ENCODE measurements around the gene FBXO21. TPM values are rescaled to one million over a fixed set of nuclear protein-coding genes. Genes with fewer than 3 reads are reported as not detected.
A peak's percentile ranks its signal among the peaks of the same experiment; 100 is the strongest.

FBXO21 gene
- total RNA-seq, 3 donors from 2014 or later: 64.0 to 99.0 (median 65.3) TPM

GRCh38 chr12:117140397-117141096 lies 49.7 kb downstream of the FBXO21 start:
- Histone ChIP-seq H3K4me1 (no peaks in the 10 kb centered on the region), H3K4me3 (no peak overlapping the region), H3K36me3 (no peaks in the 10 kb centered on the region), H3K9me3 (no peaks in the 10 kb centered on the region), H3K27me3 (no peaks in the 10 kb centered on the region), H3K27ac (no peak overlapping the region)
- no peak for DNase-seq (ENCODE audit: low spot score in 2 of 2)
- intact Hi-C loops (cut with DNase I; ENCODE audit: low total_unique reads): no loop called here
- TF ChIP-seq, protein P1, sequence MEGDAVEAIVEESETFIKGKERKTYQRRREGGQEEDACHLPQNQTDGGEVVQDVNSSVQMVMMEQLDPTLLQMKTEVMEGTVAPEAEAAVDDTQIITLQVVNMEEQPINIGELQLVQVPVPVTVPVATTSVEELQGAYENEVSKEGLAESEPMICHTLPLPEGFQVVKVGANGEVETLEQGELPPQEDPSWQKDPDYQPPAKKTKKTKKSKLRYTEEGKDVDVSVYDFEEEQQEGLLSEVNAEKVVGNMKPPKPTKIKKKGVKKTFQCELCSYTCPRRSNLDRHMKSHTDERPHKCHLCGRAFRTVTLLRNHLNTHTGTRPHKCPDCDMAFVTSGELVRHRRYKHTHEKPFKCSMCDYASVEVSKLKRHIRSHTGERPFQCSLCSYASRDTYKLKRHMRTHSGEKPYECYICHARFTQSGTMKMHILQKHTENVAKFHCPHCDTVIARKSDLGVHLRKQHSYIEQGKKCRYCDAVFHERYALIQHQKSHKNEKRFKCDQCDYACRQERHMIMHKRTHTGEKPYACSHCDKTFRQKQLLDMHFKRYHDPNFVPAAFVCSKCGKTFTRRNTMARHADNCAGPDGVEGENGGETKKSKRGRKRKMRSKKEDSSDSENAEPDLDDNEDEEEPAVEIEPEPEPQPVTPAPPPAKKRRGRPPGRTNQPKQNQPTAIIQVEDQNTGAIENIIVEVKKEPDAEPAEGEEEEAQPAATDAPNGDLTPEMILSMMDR (IDR thresholded peaks at IDR 0.05): no peak
- no peak for TF ChIP-seq POLR2AphosphoS5 (IDR thresholded peaks at IDR 0.05)
- TF ChIP-seq POLR2A (IDR thresholded peaks at IDR 0.05): no peak

DNA sequence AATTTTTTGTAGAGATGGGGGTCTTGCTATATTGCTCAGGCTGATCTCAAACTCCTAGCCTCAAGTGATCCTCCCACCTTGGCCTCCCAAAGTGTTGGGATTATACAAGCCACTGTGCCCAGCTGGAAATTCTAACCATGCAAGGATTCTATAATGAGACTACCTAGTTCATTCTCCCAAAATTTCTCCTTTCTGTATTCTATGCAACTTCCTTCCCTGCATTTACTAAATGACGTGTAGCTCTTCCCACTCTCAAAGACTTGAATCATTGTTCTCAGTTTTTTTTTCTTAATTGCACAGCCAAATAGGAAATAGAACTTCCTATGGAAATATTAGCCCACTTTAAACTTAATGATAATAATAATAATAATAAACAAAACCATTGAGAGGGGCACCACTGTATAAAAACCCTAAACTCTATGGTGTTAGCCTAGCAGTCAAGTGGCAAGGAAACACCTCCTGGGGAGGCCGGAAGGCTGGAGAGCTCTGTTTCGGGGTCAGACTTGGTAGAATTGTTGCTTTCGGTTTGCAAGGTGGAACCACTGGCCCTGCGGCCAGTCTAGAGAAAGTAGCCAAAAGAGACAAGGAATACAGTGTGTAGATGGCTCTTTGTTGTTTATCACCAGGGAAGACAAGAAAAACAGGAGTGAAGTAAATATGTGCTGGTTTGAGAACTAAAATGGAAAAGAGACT lies 51.1 kb downstream of the FBXO21 start:
- peak overlapping the region in 1 of 3 donors; percentile 9 for H3K4me3 ChIP-seq
- intact Hi-C loops (cut with DNase I; ENCODE audit: low total_unique reads): no loop called here

GRCh38 chr12:117134721-117135120 lies 55.5 kb downstream of the FBXO21 start:
- H3K27me3 ChIP-seq: no peaks in the 10 kb centered on the region
- H3K27ac ChIP-seq: no peak overlapping the region
- no peak overlapping the region for H3K4me3 ChIP-seq
- no peaks in the 10 kb centered on the region for H3K9me3 ChIP-seq
- H3K36me3 ChIP-seq: no peaks in the 10 kb centered on the region
- no peak for DNase-seq (ENCODE audit: low spot score in 2 of 2)
- intact Hi-C loops (cut with DNase I; ENCODE audit: low total_unique reads): no loop called here
- TF ChIP-seq POLR2A (IDR thresholded peaks at IDR 0.05) (no peak), POLR2AphosphoS5 (IDR thresholded peaks at IDR 0.05) (no peak)
- TF ChIP-seq, protein P1 (IDR thresholded peaks at IDR 0.05): no peak
- H3K4me1 ChIP-seq: no peaks in the 10 kb centered on the region

More for the DNA sequence above, 51.1 kb downstream of the FBXO21 start:
- Histone ChIP-seq H3K9me3 (no peaks in the 10 kb centered on the region), H3K27me3 (no peaks in the 10 kb centered on the region), H3K4me1 (no peaks in the 10 kb centered on the region), H3K36me3 (no peaks in the 10 kb centered on the region), H3K27ac (no peak overlapping the region)
- DNase-seq (ENCODE audit: low spot score in 2 of 2): no peak
- TF ChIP-seq POLR2A (IDR thresholded peaks at IDR 0.05): no peak

DNA sequence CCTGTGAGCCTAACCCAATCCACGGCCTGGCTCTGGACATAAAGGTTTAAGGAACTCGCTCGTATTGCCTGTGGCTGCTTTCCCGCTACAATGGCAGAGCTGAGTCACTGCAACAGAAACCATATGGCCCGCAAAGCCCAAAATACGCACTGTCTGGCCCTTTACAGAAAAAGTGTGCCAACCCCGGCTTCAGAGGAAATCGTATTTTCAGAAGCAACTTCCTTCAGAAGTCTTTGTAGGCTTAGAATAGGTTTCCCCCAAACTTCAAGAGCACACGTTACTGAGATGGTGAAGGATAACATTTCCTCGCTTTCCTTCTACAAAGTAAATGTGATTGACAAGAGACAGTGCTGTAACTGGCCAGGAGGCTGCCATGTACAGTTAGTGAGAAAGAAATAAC lies 56.2 kb downstream of the FBXO21 start:
- H3K9me3 ChIP-seq: no peaks in the 10 kb centered on the region
- no peak overlapping the region for H3K4me3 ChIP-seq
- TF ChIP-seq POLR2AphosphoS5 (IDR thresholded peaks at IDR 0.05) (no peak), POLR2A (IDR thresholded peaks at IDR 0.05) (no peak)
- H3K27ac ChIP-seq: no peak overlapping the region
- DNase-seq (ENCODE audit: low spot score in 2 of 2): no peak
- intact Hi-C loops (cut with DNase I; ENCODE audit: low total_unique reads): no loop called here
- no peaks in the 10 kb centered on the region for H3K36me3 ChIP-seq
- no peaks in the 10 kb centered on the region for H3K4me1 ChIP-seq
- H3K27me3 ChIP-seq: no peaks in the 10 kb centered on the region

- intact Hi-C loops (cut with DNase I; ENCODE audit: low total_unique reads): no loop called here
- Histone ChIP-seq H3K27ac (no peak overlapping the region), H3K4me1 (no peaks in the 10 kb centered on the region), H3K27me3 (no peaks in the 10 kb centered on the region), H3K4me3 (no peak overlapping the region), H3K9me3 (no peaks in the 10 kb centered on the region), H3K36me3 (no peaks in the 10 kb centered on the region)
- TF ChIP-seq POLR2AphosphoS5 (IDR thresholded peaks at IDR 0.05) (no peak), POLR2A (IDR thresholded peaks at IDR 0.05) (no peak)
- TF ChIP-seq, protein P1 (IDR thresholded peaks at IDR 0.05): no peak
- DNase-seq (ENCODE audit: low spot score in 2 of 2): no peak
Observed at GRCh38 chr12:117130801-117131200, 59.5 kb downstream of the FBXO21 start.

DNA sequence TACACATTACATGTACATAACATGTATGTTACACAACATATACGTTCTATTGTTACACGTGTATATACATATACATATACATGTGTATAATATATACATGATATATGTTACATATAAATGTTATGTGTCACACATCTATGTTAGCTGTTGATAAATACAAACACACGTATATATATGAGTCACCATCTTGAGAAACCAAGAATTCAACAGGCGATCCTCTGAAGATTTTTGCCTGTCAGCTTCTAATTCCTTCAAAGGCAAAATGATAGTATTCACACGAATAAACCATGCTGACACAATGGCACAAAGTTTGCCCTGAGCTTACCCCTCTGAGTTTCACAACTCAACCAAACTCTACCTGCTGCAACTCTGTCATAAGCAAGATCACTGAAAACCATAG lies 60.9 kb downstream of the FBXO21 start:
- H3K4me1 ChIP-seq: no peaks in the 10 kb centered on the region
- H3K9me3 ChIP-seq: no peaks in the 10 kb centered on the region
- intact Hi-C loops (cut with DNase I; ENCODE audit: low total_unique reads): no loop called here
- H3K27ac ChIP-seq: no peak overlapping the region
- DNase-seq (ENCODE audit: low spot score in 2 of 2): no peak
- no peaks in the 10 kb centered on the region for H3K27me3 ChIP-seq
- no peak for TF ChIP-seq POLR2AphosphoS5 (IDR thresholded peaks at IDR 0.05)
- TF ChIP-seq, protein P1 (IDR thresholded peaks at IDR 0.05): no peak
- no peak overlapping the region for H3K4me3 ChIP-seq
- H3K36me3 ChIP-seq: no peaks in the 10 kb centered on the region
